ENCODE data around the gene NR3C1. TPM values are rescaled to one million over a fixed set of nuclear protein-coding genes. Genes with fewer than 3 reads are reported as not detected.
A peak's percentile ranks its signal among the peaks of the same experiment; 100 is the strongest.

The NR3C1 gene
- polyA plus RNA-seq, 1 donor (not counting 4 experiments of a cell fraction or from before 2014, with no cell fraction given) = 30.7 TPM

DNA sequence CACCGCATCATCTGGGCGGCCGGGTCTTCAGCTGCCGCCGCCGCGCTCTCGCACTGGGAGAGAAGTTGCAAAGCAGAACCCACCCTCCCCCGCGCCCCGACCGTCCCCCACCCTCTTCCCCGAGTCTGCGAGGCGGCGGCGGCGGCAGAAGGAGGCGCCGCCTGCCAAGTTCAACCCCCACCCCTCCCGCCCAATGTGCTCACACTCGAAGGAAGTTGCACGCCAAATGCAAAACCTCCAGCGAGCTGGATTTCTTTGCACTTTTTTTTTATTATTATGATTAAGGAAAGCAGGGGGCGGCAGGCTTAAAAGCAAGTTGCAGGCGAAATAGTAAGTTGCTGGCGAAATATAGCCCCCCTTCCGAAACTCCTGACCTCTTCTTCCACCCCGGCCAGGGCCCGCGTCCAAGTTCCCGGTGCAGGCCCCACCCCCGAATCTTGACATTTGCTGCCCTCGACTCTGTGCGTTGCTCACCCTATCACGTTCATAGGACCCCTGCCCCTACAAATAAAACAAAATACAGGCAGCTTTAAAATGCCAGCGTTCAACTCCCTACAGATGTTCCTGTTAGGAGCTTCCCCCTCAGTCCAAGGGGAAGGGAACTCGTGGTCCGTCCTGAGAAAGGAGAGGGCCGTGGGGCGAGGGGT, 1.1 kb upstream of the NR3C1 start:
- Histone ChIP-seq H3K79me2 (ENCODE audit: control insufficient read depth, insufficient read depth, low read length) (peaks cover 39% of the 10 kb centered on the region), H3K4me2 (ENCODE audit: control insufficient read depth, extremely low read depth, insufficient read depth, low read depth, low read length) (peak overlapping the region; percentile 88), H3K9me3 (ENCODE audit: control insufficient read depth, low read depth, low read length) (no peaks in the 10 kb centered on the region), H3K4me3 (ENCODE audit: control insufficient read depth in 2 of 3, extremely low read depth in 1 of 3, insufficient read depth in 2 of 3, low read depth in 1 of 3, low read length in 3 of 3) (peak overlapping the region; percentile 64 to 88 (median 83)), H3K27me3 (ENCODE audit: control insufficient read depth, extremely low read depth, insufficient read depth, low read length) (no peaks in the 10 kb centered on the region), H3K27ac (ENCODE audit: control insufficient read depth, insufficient read depth, low read length) (peak overlapping the region; percentile 96), H3K36me3 (ENCODE audit: control insufficient read depth in 2 of 2, extremely low read depth in 1 of 2, insufficient read depth in 2 of 2, low read length in 2 of 2) (peaks cover 0 to 2% of the 10 kb centered on the region in 2 experiments), H3K9ac (ENCODE audit: control insufficient read depth, extremely low read depth, insufficient read depth, low read length) (peak overlapping the region; percentile 93), H2AFZ (ENCODE audit: control insufficient read depth, low read length) (peak overlapping the region; percentile 100), H4K20me1 (ENCODE audit: control insufficient read depth, extremely low read depth, insufficient read depth, low read length) (no peaks in the 10 kb centered on the region), H3K9me1 (ENCODE audit: control insufficient read depth, extremely low read depth, insufficient read depth, low read length) (no peaks in the 10 kb centered on the region), H3K4me1 (ENCODE audit: control insufficient read depth, extremely low read depth, insufficient read depth, low read length) (peaks cover 14% of the 10 kb centered on the region)
- no peak for TF ChIP-seq EZH2 (IDR thresholded peaks at IDR 0.05; ENCODE audit: low read length)
- TF ChIP-seq, protein P1, sequence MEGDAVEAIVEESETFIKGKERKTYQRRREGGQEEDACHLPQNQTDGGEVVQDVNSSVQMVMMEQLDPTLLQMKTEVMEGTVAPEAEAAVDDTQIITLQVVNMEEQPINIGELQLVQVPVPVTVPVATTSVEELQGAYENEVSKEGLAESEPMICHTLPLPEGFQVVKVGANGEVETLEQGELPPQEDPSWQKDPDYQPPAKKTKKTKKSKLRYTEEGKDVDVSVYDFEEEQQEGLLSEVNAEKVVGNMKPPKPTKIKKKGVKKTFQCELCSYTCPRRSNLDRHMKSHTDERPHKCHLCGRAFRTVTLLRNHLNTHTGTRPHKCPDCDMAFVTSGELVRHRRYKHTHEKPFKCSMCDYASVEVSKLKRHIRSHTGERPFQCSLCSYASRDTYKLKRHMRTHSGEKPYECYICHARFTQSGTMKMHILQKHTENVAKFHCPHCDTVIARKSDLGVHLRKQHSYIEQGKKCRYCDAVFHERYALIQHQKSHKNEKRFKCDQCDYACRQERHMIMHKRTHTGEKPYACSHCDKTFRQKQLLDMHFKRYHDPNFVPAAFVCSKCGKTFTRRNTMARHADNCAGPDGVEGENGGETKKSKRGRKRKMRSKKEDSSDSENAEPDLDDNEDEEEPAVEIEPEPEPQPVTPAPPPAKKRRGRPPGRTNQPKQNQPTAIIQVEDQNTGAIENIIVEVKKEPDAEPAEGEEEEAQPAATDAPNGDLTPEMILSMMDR (optimal IDR thresholded peaks at IDR 0.05 in 1 of 3, IDR thresholded peaks at IDR 0.05 in 1 of 3, conservative IDR thresholded peaks at IDR 0.05 in 1 of 3; ENCODE audit: extremely low read depth in 1 of 3, insufficient read depth in 2 of 3, low read length in 3 of 3) = no peak
- DNase-seq (ENCODE audit: low read depth, low spot score) (no peak), FAIRE-seq (no peak)
- dilution Hi-C loops (cut with MboI; ENCODE audit: extremely low pct_ligation_motif_present, low sequenced_read_pairs) = no loop called here

DNA sequence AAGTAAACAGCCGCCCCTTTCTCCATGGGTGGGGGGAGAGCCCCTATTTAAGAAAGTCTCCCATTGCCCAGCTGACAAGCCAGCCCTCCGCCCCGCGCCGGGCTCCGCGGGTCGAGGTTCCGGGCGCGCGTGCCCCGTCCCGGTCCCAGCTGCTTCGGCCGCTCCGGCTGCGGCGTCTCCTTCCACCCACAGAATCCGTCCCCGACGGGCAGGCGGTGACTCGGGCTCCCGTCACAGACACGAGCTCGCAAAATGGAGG, 223 bp downstream of the NR3C1 start:
- no peaks in the 10 kb centered on the region for H3K9me1 ChIP-seq (ENCODE audit: control insufficient read depth, extremely low read depth, insufficient read depth, low read length)
- no peak for DNase-seq (ENCODE audit: low read depth, low spot score)
- peaks cover 0 to 2% of the 10 kb centered on the region in 2 experiments for H3K36me3 ChIP-seq (ENCODE audit: control insufficient read depth in 2 of 2, extremely low read depth in 1 of 2, insufficient read depth in 2 of 2, low read length in 2 of 2)
- peak overlapping the region; percentile 93 for H3K9ac ChIP-seq (ENCODE audit: control insufficient read depth, extremely low read depth, insufficient read depth, low read length)
- peaks cover 16% of the 10 kb centered on the region for H3K4me1 ChIP-seq (ENCODE audit: control insufficient read depth, extremely low read depth, insufficient read depth, low read length)
- FAIRE-seq = no peak
- H2AFZ ChIP-seq (ENCODE audit: control insufficient read depth, low read length) = peak overlapping the region; percentile 54
- H3K27me3 ChIP-seq (ENCODE audit: control insufficient read depth, extremely low read depth, insufficient read depth, low read length) = no peaks in the 10 kb centered on the region
- H3K9me3 ChIP-seq (ENCODE audit: control insufficient read depth, low read depth, low read length) = no peaks in the 10 kb centered on the region
- H3K4me2 ChIP-seq (ENCODE audit: control insufficient read depth, extremely low read depth, insufficient read depth, low read depth, low read length) = no peak overlapping the region
- no peak for TF ChIP-seq EZH2 (IDR thresholded peaks at IDR 0.05; ENCODE audit: low read length)
- TF ChIP-seq, protein P1 (optimal IDR thresholded peaks at IDR 0.05 in 1 of 3, IDR thresholded peaks at IDR 0.05 in 1 of 3, conservative IDR thresholded peaks at IDR 0.05 in 1 of 3; ENCODE audit: extremely low read depth in 1 of 3, insufficient read depth in 2 of 3, low read length in 3 of 3) = no peak
- peak overlapping the region; percentile 64 to 94 (median 86) for H3K4me3 ChIP-seq (ENCODE audit: control insufficient read depth in 2 of 3, extremely low read depth in 1 of 3, insufficient read depth in 2 of 3, low read depth in 1 of 3, low read length in 3 of 3)
- H3K27ac ChIP-seq (ENCODE audit: control insufficient read depth, insufficient read depth, low read length) = peak overlapping the region; percentile 84
- dilution Hi-C loops (cut with MboI; ENCODE audit: extremely low pct_ligation_motif_present, low sequenced_read_pairs) = no loop called here
- H4K20me1 ChIP-seq (ENCODE audit: control insufficient read depth, extremely low read depth, insufficient read depth, low read length) = no peaks in the 10 kb centered on the region
- H3K79me2 ChIP-seq (ENCODE audit: control insufficient read depth, insufficient read depth, low read length) = peaks cover 52% of the 10 kb centered on the region

Data from keratinocyte (primary cell).